IMR-90 (cell line): ENCODE results near the gene SIPA1L3. TPM values are rescaled to one million over a fixed set of nuclear protein-coding genes. Genes with fewer than 3 reads are reported as not detected.

Experiments used
- ATAC-seq: fragments of 200-7000 bp; cut with Tn5 transposase; 2 replicates; pipeline ENCODE4 v1.9.1; 2020; ENCODE audit warnings: low read depth, mild to moderate bottlenecking, moderate library complexity
- BruUV-seq: library from RNA; stranded (reverse); fragments of 400-500 nt; replicated peaks from 2 replicates; lab custom pipeline; 2021; lab: Mats Ljungman, UMichigan
- CTCF ChIA-PET: fragments of 300-600 bp; formaldehyde crosslinking; extraction: SDS; loops from one replicate; lab custom pipeline; 2021; ENCODE audit warnings: antibody characterized with exemption; lab: Yijun Ruan, JAX
- POLR2A ChIA-PET: fragments of 300-600 bp; sonication (Branson Sonifier 250); formaldehyde crosslinking; loops from one replicate; lab custom pipeline; 2022; ENCODE audit warnings: antibody characterized with exemption; ENCODE audit not compliant: unreplicated experiment; lab: Charles Lee
- DNase-seq: peaks from one replicate; pipeline ENCODE4 v3.0.0; 2013
- H2AFZ ChIP-seq: replicated peaks from 2 replicates; pipeline ENCODE3; 2013; ENCODE audit warnings: low read length, mild to moderate bottlenecking; ENCODE audit not compliant: poor library complexity
- H2AK5ac ChIP-seq: 2 replicates; pipeline ENCODE4 v1.6.1; 2013; ENCODE audit warnings: low read depth, low read length, inconsistent platforms
- H2AK9ac ChIP-seq: replicated peaks from 2 replicates; pipeline ENCODE3; 2013; ENCODE audit warnings: mild to moderate bottlenecking, low read depth, low read length, moderate library complexity; ENCODE audit not compliant: poor library complexity
- H2BK120ac ChIP-seq: 2 replicates; pipeline ENCODE4 v1.6.1; 2013; ENCODE audit warnings: low read depth, low read length, inconsistent platforms
- H2BK15ac ChIP-seq: 3 replicates; pipeline ENCODE4 v1.6.1; 2013; ENCODE audit warnings: low read depth, low read length, inconsistent platforms
- H2BK20ac ChIP-seq: 2 replicates; pipeline ENCODE4 v1.6.1; 2013; ENCODE audit warnings: low read depth, mild to moderate bottlenecking, inconsistent platforms, low read length, moderate library complexity
- H2BK5ac ChIP-seq: 2 replicates; pipeline ENCODE4 v1.6.1; 2013; ENCODE audit warnings: mild to moderate bottlenecking, low read depth, low read length, inconsistent platforms; ENCODE audit not compliant: poor library complexity, severe bottlenecking
- H3K14ac ChIP-seq: replicated peaks from 2 replicates; pipeline ENCODE4 v1.6.1; 2013; ENCODE audit warnings: low read depth, low read length, inconsistent platforms
- H3K18ac ChIP-seq: 2 replicates; pipeline ENCODE4 v1.6.1; 2013; ENCODE audit warnings: low read depth, low read length, control low read depth
- H3K23ac ChIP-seq: 2 replicates; pipeline ENCODE4 v1.6.1; 2013; ENCODE audit warnings: low read depth, low read length, inconsistent platforms
- H3K27ac ChIP-seq: 2 replicates; pipeline ENCODE4 v1.5.1; 2013; ENCODE audit warnings: mild to moderate bottlenecking, control low read depth, low read length; ENCODE audit not compliant: insufficient read depth
- H3K27me3 ChIP-seq: 2 replicates; pipeline ENCODE4 v1.6.1; 2013; ENCODE audit warnings: low read length; ENCODE audit not compliant: control insufficient read depth, insufficient read depth
- H3K36me3 ChIP-seq: 2 replicates; pipeline ENCODE4 v1.6.1; 2013; ENCODE audit warnings: low read length, mixed read lengths; ENCODE audit not compliant: control insufficient read depth, insufficient read depth
- H3K4ac ChIP-seq: 2 replicates; pipeline ENCODE4 v1.6.1; 2013; ENCODE audit warnings: low read depth, low read length, inconsistent platforms
- H3K4me1 ChIP-seq: 2 replicates; pipeline ENCODE4 v1.6.1; 2013; ENCODE audit warnings: low read length, mixed read lengths; ENCODE audit not compliant: control insufficient read depth, insufficient read depth
- H3K4me2 ChIP-seq: 2 replicates; pipeline ENCODE4 v1.6.1; 2013; ENCODE audit warnings: low read depth, mild to moderate bottlenecking, control low read depth, low read length, moderate library complexity
- H3K4me3 ChIP-seq: 2 replicates; pipeline ENCODE4 v1.5.1; 2013; ENCODE audit warnings: low read depth, mild to moderate bottlenecking, control low read depth, low read length, moderate library complexity; ENCODE audit not compliant: insufficient read depth
- H3K56ac ChIP-seq: 2 replicates; pipeline ENCODE4 v1.6.1; 2013; ENCODE audit warnings: low read length, inconsistent platforms; ENCODE audit not compliant: insufficient read depth; ENCODE audit errors: extremely low read depth
- H3K79me1 ChIP-seq, 2 experiments: 2 replicates each; pipeline ENCODE4 v1.6.1; 2013; ENCODE audit warnings: low read length in 2 of 2, inconsistent platforms in 1 of 2, low read depth in 1 of 2
- H3K9ac ChIP-seq: 2 replicates; pipeline ENCODE4 v1.6.1; 2013; ENCODE audit warnings: low read depth, low read length, control low read depth
- H3K9me1 ChIP-seq: 2 replicates; pipeline ENCODE4 v1.6.1; 2013; ENCODE audit warnings: low read length, inconsistent platforms; ENCODE audit not compliant: insufficient read depth
- H3K9me3 ChIP-seq: 2 replicates; pipeline ENCODE4 v1.6.1; 2013; ENCODE audit warnings: low read length; ENCODE audit not compliant: control insufficient read depth, insufficient read depth
- H4K20me1 ChIP-seq: 2 replicates; pipeline ENCODE4 v1.6.1; 2013; ENCODE audit warnings: low read length, inconsistent platforms; ENCODE audit not compliant: insufficient read depth
- H4K5ac ChIP-seq: 2 replicates; pipeline ENCODE4 v1.6.1; 2013; ENCODE audit warnings: mild to moderate bottlenecking, low read depth, low read length, control low read depth
- H4K8ac ChIP-seq, 2 experiments: 2 replicates each; pipeline ENCODE4 v1.6.1; 2013; ENCODE audit warnings: low read depth in 2 of 2, low read length in 2 of 2, control low read depth in 1 of 2, inconsistent platforms in 1 of 2
- H4K91ac ChIP-seq: 2 replicates; pipeline ENCODE4 v1.6.1; 2013; ENCODE audit warnings: low read depth, low read length, inconsistent platforms; ENCODE audit not compliant: insufficient read depth
- BHLHE40 ChIP-seq: fragments of 150-350 bp; IDR thresholded peaks from 2 replicates; pipeline ENCODE4 v1.6.1; 2016; ENCODE audit warnings: mild to moderate bottlenecking, low read depth, low read length
- CEBPB ChIP-seq: IDR thresholded peaks from 2 replicates; pipeline ENCODE4 v1.6.1; 2012; ENCODE audit warnings: low read depth, low read length, improper control_type of control experiment
- CHD1 ChIP-seq: IDR thresholded peaks from 2 replicates; pipeline ENCODE4 v1.6.1; 2012; ENCODE audit warnings: low read depth, low read length, improper control_type of control experiment
- FOS ChIP-seq: fragments of 150-350 bp; IDR thresholded peaks from 2 replicates; pipeline ENCODE4 v1.6.1; 2016; ENCODE audit warnings: low read depth, low read length
- MAFK ChIP-seq: IDR thresholded peaks from 2 replicates; pipeline ENCODE4 v1.6.1; 2012; ENCODE audit warnings: low read depth, low read length, improper control_type of control experiment
- MAZ ChIP-seq: IDR thresholded peaks from 2 replicates; pipeline ENCODE4 v1.6.1; 2012; ENCODE audit warnings: low read depth, mild to moderate bottlenecking, low read length, improper control_type of control experiment, moderate library complexity, borderline replicate concordance
- MXI1 ChIP-seq: IDR thresholded peaks from 2 replicates; pipeline ENCODE4 v1.6.1; 2012; ENCODE audit warnings: low read depth, mild to moderate bottlenecking, low read length, moderate library complexity, borderline replicate concordance
- NFE2L2 ChIP-seq: fragments of 150-350 bp; IDR thresholded peaks from 2 replicates; pipeline ENCODE4 v1.6.1; 2016; ENCODE audit warnings: low read depth, mild to moderate bottlenecking, low read length
- POLR2A ChIP-seq: IDR thresholded peaks from 2 replicates; pipeline ENCODE4 v1.6.1; 2012; ENCODE audit warnings: mild to moderate bottlenecking, low read depth, low read length
- RAD21 ChIP-seq: IDR thresholded peaks from 2 replicates; pipeline ENCODE4 v1.6.1; 2012; ENCODE audit warnings: low read length, improper control_type of control experiment
- RCOR1 ChIP-seq: IDR thresholded peaks from 2 replicates; pipeline ENCODE4 v1.6.1; 2012; ENCODE audit warnings: mild to moderate bottlenecking, low read length, improper control_type of control experiment; ENCODE audit not compliant: insufficient replicate concordance
- RFX5 ChIP-seq: IDR thresholded peaks from 2 replicates; pipeline ENCODE4 v1.8.0; 2012; ENCODE audit warnings: low read depth, mild to moderate bottlenecking, low read length, moderate library complexity
- SMC3 ChIP-seq: fragments of 150-350 bp; IDR thresholded peaks from 2 replicates; pipeline ENCODE4 v1.6.1; 2016; ENCODE audit warnings: low read depth, mild to moderate bottlenecking, antibody characterized with exemption, low read length, moderate library complexity
- WGBS, 2 experiments: methylation state at CpG; one replicate each; pipeline versions ENCODE4 v1.1.5 to v1.1.7; 2013; ENCODE audit warnings: missing lambda C conversion rate in 2 of 2; ENCODE audit not compliant: insufficient read length in 1 of 2; ENCODE audit errors: extremely low coverage in 2 of 2; 5-methylcytosine and 5-hydroxymethylcytosine counted together
- dilution Hi-C: fragments of 300-500 bp; cut with HindIII; formaldehyde crosslinking; loops from one replicate; pipeline ENCODE4 v1.14.3; 2018; ENCODE audit warnings: low sequenced_read_pairs; ENCODE audit not compliant: unreplicated experiment
- in situ Hi-C: fragments of 300-500 bp; cut with MboI; formaldehyde crosslinking; loops from 3 replicates; pipeline ENCODE4 v1.14.3; 2019; ENCODE audit warnings: low sequenced_read_pairs, inconsistent platforms, mixed read lengths
- intact Hi-C: fragments of 100-400 bp; cut with micrococcal nuclease; formaldehyde crosslinking; loops from 2 replicates; pipeline ENCODE4 v1.10.0; 2022
- polyA plus RNA-seq, 3 experiments: library from polyadenylated mRNA; depleted of rRNA; stranded (reverse); fragments of >200 nt; gene quantifications; 2 replicates each; pipeline ENCODE4 v1.2.3, GENCODE V29; 2012; ENCODE audit warnings: low replicate concordance in 1 of 3
- total RNA-seq: library from RNA; depleted of rRNA; stranded (reverse); fragments of >200 nt; gene quantifications from 2 replicates; pipeline ENCODE4 v1.2.3, GENCODE V29; 2012
- TF ChIP-seq, protein P1 (sequence below): fragments of 150-350 bp; IDR thresholded peaks from 2 replicates; pipeline ENCODE4 v1.6.1; 2017; ENCODE audit warnings: mild to moderate bottlenecking, antibody characterized with exemption, low read length, low read depth
- TF ChIP-seq, protein P2 (sequence below): fragments of 150-350 bp; IDR thresholded peaks from 2 replicates; pipeline ENCODE4 v1.6.1; 2016; ENCODE audit warnings: low read depth, mild to moderate bottlenecking, low read length, moderate library complexity, borderline replicate concordance
- TF ChIP-seq, protein P3 (sequence below): conservative IDR thresholded peaks from 2 replicates; pipeline ENCODE4 v1.5.1; 2012; ENCODE audit warnings: mild to moderate bottlenecking, low read depth, low read length, improper control_type of control experiment

Gene SIPA1L3
- total and polyA plus RNA-seq, 2 of the 4 experiments (the other 2 are of a cell fraction) = 4.1 to 9.4 TPM

DNA sequence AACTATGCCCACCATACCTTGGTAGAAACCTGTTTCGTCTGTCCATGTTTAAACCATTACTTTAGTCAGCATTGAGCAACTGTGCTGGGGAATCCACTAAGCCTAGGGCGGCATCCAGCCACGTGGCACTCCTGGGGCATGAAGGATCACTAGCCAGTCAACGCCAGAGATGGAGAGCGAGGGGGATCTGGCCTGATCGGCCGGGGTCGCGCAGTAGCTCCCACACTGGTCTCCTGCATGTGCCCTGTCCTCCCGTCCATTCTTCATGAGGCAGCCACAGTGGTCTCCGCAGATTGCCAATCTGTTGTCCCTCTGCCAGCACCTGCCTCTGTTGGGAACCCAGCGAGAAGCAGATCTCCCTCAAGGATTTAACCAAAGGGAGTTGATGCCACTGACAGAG, 207.6 kb downstream of the SIPA1L3 start:
- Histone ChIP-seq H2BK15ac (no peak overlapping the region), H3K9me3 (no peaks in the 10 kb centered on the region), H3K27me3 (no peaks in the 10 kb centered on the region), H3K9me1 (peaks cover 14% of the 10 kb centered on the region), H3K79me1 (peaks cover under 1 to 17% of the 10 kb centered on the region in 2 experiments; a peak in 3 of 4 replicates), H3K14ac (no peak overlapping the region), H2BK5ac (no peak overlapping the region), H2BK120ac (no peak overlapping the region), H3K4me3 (no peak overlapping the region), H3K4me2 (no peak overlapping the region), H3K23ac (no peak overlapping the region), H4K91ac (no peak overlapping the region), H4K5ac (no peak overlapping the region), H3K18ac (no peak overlapping the region), H2AK5ac (no peak overlapping the region), H3K4me1 (peaks cover 2% of the 10 kb centered on the region), H3K36me3 (peaks cover 24% of the 10 kb centered on the region), H4K8ac (no peak overlapping the region), H4K20me1 (peaks cover 8% of the 10 kb centered on the region; the same call in 1 of the 2 replicates), H3K4ac (no peak overlapping the region), H3K9ac (no peak overlapping the region), H3K27ac (no peak overlapping the region), H2AK9ac (no peak overlapping the region), H2AFZ (peak overlapping the region; percentile 43), H3K56ac (no peak overlapping the region), H2BK20ac (no peak overlapping the region)
- no peak for ATAC-seq
- POLR2A ChIA-PET = no interaction called here
- WGBS, 2 experiments = 98% methylated on average over 9 of the region's 12 CpGs; no CpG with 5 or more reads in 1 of the 2 experiments
- intact Hi-C loops (no loop called here), dilution Hi-C loops (no loop called here), in situ Hi-C loops (no loop called here)
- TF ChIP-seq SMC3 (no peak), NFE2L2 (no peak), RFX5 (no peak), FOS (no peak), CEBPB (no peak), MXI1 (no peak), MAZ (no peak), BHLHE40 (no peak), RAD21 (no peak), CHD1 (no peak), POLR2A (no peak), RCOR1 (no peak), MAFK (no peak)
- TF ChIP-seq, protein P1, sequence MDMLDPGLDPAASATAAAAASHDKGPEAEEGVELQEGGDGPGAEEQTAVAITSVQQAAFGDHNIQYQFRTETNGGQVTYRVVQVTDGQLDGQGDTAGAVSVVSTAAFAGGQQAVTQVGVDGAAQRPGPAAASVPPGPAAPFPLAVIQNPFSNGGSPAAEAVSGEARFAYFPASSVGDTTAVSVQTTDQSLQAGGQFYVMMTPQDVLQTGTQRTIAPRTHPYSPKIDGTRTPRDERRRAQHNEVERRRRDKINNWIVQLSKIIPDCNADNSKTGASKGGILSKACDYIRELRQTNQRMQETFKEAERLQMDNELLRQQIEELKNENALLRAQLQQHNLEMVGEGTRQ = no peak
- TF ChIP-seq, protein P2, sequence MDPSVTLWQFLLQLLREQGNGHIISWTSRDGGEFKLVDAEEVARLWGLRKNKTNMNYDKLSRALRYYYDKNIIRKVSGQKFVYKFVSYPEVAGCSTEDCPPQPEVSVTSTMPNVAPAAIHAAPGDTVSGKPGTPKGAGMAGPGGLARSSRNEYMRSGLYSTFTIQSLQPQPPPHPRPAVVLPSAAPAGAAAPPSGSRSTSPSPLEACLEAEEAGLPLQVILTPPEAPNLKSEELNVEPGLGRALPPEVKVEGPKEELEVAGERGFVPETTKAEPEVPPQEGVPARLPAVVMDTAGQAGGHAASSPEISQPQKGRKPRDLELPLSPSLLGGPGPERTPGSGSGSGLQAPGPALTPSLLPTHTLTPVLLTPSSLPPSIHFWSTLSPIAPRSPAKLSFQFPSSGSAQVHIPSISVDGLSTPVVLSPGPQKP = no peak
- TF ChIP-seq, protein P3, sequence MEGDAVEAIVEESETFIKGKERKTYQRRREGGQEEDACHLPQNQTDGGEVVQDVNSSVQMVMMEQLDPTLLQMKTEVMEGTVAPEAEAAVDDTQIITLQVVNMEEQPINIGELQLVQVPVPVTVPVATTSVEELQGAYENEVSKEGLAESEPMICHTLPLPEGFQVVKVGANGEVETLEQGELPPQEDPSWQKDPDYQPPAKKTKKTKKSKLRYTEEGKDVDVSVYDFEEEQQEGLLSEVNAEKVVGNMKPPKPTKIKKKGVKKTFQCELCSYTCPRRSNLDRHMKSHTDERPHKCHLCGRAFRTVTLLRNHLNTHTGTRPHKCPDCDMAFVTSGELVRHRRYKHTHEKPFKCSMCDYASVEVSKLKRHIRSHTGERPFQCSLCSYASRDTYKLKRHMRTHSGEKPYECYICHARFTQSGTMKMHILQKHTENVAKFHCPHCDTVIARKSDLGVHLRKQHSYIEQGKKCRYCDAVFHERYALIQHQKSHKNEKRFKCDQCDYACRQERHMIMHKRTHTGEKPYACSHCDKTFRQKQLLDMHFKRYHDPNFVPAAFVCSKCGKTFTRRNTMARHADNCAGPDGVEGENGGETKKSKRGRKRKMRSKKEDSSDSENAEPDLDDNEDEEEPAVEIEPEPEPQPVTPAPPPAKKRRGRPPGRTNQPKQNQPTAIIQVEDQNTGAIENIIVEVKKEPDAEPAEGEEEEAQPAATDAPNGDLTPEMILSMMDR = no peak
- CTCF ChIA-PET = no interaction called here
- no peak for DNase-seq
- no TSS peak for BruUV-seq
